H1 (cell line): Measurements from ENCODE around the gene ADD2. TPM values are rescaled to one million over a fixed set of nuclear protein-coding genes. Genes with fewer than 3 reads are reported as not detected.

Source experiments
- polyA plus RNA-seq, 7 experiments: library from polyadenylated mRNA; depleted of rRNA in 3 of 7; stranded (reverse) in 5 of 7; unstranded in 2 of 7; fragments of >200 nt in 5 of 7; fragments of 200-250 nt in 2 of 7; gene quantifications; 1 replicate in 5 of 7; 2 replicates in 1 of 7; 4 replicates in 1 of 7; pipeline versions ENCODE4 v1.2.1 to v1.2.3, GENCODE V29; 2011 to 2013; ENCODE audit warnings: missing spikeins in 2 of 7, mixed read lengths in 2 of 7
- total RNA-seq: library from RNA; stranded (reverse); fragmentation: NEBNext Ultra II Directional; extraction: Animal tissue kit (Norgen Biotek cat#: 25700); gene quantifications from 2 replicates; pipeline ENCODE4 v1.2.1, GENCODE V29; 2021
- TF ChIP-seq, protein P1 (sequence below): fragments of 300-600 bp; sonication (generic); IDR thresholded peaks from 2 replicates; pipeline ENCODE4 v1.7.1; 2012; ENCODE audit warnings: low read length, moderate library complexity, mild to moderate bottlenecking, inconsistent platforms; ENCODE audit not compliant: insufficient replicate concordance

Gene ADD2
- total and polyA plus RNA-seq, 2 of the 8 experiments (the other 6 are each of a cell fraction or from before 2014, with no cell fraction given): 58.5 to 170 TPM

- TF ChIP-seq, protein P1, sequence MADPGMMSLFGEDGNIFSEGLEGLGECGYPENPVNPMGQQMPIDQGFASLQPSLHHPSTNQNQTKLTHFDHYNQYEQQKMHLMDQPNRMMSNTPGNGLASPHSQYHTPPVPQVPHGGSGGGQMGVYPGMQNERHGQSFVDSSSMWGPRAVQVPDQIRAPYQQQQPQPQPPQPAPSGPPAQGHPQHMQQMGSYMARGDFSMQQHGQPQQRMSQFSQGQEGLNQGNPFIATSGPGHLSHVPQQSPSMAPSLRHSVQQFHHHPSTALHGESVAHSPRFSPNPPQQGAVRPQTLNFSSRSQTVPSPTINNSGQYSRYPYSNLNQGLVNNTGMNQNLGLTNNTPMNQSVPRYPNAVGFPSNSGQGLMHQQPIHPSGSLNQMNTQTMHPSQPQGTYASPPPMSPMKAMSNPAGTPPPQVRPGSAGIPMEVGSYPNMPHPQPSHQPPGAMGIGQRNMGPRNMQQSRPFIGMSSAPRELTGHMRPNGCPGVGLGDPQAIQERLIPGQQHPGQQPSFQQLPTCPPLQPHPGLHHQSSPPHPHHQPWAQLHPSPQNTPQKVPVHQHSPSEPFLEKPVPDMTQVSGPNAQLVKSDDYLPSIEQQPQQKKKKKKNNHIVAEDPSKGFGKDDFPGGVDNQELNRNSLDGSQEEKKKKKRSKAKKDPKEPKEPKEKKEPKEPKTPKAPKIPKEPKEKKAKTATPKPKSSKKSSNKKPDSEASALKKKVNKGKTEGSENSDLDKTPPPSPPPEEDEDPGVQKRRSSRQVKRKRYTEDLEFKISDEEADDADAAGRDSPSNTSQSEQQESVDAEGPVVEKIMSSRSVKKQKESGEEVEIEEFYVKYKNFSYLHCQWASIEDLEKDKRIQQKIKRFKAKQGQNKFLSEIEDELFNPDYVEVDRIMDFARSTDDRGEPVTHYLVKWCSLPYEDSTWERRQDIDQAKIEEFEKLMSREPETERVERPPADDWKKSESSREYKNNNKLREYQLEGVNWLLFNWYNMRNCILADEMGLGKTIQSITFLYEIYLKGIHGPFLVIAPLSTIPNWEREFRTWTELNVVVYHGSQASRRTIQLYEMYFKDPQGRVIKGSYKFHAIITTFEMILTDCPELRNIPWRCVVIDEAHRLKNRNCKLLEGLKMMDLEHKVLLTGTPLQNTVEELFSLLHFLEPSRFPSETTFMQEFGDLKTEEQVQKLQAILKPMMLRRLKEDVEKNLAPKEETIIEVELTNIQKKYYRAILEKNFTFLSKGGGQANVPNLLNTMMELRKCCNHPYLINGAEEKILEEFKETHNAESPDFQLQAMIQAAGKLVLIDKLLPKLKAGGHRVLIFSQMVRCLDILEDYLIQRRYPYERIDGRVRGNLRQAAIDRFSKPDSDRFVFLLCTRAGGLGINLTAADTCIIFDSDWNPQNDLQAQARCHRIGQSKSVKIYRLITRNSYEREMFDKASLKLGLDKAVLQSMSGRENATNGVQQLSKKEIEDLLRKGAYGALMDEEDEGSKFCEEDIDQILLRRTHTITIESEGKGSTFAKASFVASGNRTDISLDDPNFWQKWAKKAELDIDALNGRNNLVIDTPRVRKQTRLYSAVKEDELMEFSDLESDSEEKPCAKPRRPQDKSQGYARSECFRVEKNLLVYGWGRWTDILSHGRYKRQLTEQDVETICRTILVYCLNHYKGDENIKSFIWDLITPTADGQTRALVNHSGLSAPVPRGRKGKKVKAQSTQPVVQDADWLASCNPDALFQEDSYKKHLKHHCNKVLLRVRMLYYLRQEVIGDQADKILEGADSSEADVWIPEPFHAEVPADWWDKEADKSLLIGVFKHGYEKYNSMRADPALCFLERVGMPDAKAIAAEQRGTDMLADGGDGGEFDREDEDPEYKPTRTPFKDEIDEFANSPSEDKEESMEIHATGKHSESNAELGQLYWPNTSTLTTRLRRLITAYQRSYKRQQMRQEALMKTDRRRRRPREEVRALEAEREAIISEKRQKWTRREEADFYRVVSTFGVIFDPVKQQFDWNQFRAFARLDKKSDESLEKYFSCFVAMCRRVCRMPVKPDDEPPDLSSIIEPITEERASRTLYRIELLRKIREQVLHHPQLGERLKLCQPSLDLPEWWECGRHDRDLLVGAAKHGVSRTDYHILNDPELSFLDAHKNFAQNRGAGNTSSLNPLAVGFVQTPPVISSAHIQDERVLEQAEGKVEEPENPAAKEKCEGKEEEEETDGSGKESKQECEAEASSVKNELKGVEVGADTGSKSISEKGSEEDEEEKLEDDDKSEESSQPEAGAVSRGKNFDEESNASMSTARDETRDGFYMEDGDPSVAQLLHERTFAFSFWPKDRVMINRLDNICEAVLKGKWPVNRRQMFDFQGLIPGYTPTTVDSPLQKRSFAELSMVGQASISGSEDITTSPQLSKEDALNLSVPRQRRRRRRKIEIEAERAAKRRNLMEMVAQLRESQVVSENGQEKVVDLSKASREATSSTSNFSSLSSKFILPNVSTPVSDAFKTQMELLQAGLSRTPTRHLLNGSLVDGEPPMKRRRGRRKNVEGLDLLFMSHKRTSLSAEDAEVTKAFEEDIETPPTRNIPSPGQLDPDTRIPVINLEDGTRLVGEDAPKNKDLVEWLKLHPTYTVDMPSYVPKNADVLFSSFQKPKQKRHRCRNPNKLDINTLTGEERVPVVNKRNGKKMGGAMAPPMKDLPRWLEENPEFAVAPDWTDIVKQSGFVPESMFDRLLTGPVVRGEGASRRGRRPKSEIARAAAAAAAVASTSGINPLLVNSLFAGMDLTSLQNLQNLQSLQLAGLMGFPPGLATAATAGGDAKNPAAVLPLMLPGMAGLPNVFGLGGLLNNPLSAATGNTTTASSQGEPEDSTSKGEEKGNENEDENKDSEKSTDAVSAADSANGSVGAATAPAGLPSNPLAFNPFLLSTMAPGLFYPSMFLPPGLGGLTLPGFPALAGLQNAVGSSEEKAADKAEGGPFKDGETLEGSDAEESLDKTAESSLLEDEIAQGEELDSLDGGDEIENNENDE: peak; percentile 53
These were observed 35.0 kb downstream of the ADD2 start (continued) for GRCh38 chr2:70732766-70733645.
